Islet of Langerhans (tissue), 1 donor: ENCODE data around the gene MYCBP2.
"Not testable (repeated sequence)": the region's sequence is repeated elsewhere in the genome, so short reads cannot be mapped to it uniquely, and the experiment has no call there.

ENCODE experiments used
- FAIRE-seq: peaks from one replicate; lab custom pipeline; 2011; peaks lifted over from hg19 to GRCh38; lab: Jason Lieb, UNC

The MYCBP2 gene

DNA sequence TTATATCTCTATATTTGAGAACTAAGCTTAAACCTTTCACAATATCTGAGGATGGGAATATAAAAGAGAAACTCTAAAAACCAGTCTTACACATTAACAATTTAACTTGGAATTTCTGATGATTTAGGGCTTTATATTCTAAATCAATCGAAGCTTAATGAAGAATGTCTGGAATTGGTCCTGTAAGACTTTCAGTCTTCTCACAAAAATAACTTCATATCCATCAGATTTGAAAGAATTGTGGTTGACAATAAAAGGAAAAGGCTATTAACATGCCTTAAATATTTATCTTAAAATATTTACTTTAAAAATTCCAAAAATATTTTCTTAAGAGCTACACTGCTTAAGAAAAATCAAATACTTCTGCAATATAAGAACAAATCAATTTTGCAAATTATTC lies 27.3 kb downstream of the MYCBP2 start:
- peak; percentile 89 for FAIRE-seq

GRCh38 chr13:77298426-77298825 lies 28.5 kb downstream of the MYCBP2 start:
- FAIRE-seq = no peak

DNA sequence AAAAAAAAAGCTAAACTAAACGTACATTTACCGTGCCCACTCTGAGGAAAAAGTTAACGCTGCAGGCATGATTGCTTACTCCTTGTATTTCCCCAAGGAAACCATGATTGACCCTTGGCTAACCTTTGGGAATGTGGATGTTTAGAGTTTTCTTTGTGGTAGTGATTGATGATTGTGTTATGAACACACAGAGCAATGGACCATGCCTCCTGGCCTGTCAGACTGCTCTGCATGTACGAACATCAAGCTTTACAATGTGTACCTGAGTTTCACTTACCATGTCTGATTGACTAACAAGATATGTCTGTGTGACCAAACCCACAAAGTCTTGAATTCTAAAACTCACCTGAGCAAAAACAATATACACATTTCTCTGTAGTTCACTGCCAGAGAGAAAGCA lies 35.1 kb downstream of the MYCBP2 start:
- FAIRE-seq = no peak

DNA sequence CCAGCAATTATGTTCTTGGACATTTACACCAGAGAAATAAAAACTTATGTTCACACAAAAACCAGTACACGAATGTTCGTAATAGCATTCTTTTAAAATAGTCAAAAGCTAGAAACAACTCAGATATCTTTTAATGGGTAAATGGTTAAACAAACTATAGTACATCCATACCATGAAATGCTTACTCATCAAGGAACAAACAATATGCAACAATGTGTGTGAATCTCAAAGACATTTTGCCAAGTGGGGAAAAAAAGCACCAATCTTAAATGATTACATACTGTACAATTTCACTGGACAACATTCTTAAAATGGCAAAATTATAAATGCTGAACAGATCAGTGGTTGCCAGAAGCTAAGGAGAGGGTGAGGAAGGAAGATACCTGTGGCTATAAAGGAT lies 36.6 kb downstream of the MYCBP2 start:
- FAIRE-seq = no peak

DNA sequence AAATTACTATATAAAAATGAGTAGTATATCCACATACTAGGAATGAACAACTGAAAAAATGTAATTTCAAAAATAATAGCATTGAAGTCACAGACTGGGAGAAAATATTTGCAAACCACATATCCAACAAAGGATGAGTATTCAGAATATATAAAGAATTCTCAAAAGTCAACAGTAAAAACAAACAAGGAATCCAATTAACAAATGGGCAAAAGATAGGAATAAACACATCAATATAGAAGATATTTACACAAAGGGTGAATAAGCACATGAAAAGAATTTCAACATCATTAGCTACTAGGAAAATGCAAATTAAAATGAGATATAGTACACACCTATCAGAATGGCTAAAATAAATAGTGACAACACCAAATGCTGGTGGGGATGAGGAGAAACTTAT lies 37.0 kb downstream of the MYCBP2 start:
- FAIRE-seq = no peak

DNA sequence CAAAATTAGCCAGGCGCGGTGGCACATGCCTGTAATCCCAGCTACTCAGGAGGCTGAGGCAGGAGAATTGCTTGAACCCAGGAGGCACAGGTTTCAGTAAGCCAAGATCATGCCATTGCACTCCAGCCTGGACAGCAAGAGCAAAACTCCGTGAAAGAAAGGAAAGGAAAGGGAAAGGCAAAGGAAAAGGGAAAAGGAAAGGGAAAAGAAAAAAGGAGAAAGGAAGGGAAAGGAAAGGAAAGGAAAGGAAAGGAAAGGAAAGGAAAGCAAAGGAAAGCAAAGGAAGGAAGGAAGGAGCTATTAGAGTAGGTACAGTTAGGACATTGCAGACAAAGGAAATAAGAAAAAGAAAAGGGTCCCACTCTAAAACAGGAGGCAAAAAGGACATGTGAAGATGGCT lies 41.3 kb downstream of the MYCBP2 start:
- not testable (repeated sequence) for FAIRE-seq

GRCh38 chr13:77285098-77285497 lies 41.8 kb downstream of the MYCBP2 start:
- no peak for FAIRE-seq

- FAIRE-seq = no peak
These were observed 52.8 kb downstream of the MYCBP2 start for GRCh38 chr13:77274126-77274525.

- no peak for FAIRE-seq
These were observed 57.8 kb downstream of the MYCBP2 start for GRCh38 chr13:77269141-77269540.

- FAIRE-seq = peak; percentile 60
These were observed 59.5 kb downstream of the MYCBP2 start for GRCh38 chr13:77267362-77267761.

GRCh38 chr13:77265336-77265735 lies 61.6 kb downstream of the MYCBP2 start:
- FAIRE-seq = no peak

DNA sequence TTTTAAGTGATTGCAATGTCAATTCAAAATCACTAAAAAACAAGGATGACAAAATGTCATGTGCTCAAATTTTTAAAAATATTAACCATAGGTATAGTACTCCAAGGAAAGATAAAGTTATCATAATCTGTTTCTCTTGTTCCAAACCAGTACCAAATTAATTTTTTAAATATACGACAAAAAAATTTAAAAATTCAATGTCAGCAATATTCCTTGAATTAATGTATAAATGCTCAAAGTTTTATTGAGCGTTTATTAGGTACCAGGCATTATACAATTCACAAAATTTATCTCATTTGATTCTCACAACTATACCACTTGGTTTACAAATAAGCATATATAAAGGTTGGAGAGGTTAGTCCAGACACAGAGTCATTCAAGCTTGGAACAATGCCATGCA lies 64.7 kb downstream of the MYCBP2 start:
- peak; percentile 24 for FAIRE-seq

DNA sequence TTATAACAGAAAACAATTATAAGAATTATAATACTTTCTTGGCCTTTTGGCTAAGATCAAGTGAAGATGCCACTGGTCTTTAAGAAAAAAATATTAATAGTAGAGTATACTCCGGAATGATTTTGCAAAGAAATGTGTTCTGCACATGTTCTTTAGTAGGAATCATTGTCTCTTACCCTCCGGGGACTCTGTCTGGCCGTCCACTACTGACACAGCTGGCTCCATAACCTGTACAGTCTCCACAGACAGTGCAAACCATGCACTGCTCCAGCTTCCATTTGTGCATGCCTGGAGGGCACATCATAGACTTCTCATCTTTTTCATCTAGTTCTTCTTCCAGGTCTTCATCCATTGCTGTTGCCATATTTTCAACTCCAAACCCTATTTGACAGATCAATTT lies 75.9 kb downstream of the MYCBP2 start:
- peak; percentile 36 for FAIRE-seq

GRCh38 chr13:77245224-77245623 lies 81.7 kb downstream of the MYCBP2 start:
- not testable (repeated sequence) for FAIRE-seq

DNA sequence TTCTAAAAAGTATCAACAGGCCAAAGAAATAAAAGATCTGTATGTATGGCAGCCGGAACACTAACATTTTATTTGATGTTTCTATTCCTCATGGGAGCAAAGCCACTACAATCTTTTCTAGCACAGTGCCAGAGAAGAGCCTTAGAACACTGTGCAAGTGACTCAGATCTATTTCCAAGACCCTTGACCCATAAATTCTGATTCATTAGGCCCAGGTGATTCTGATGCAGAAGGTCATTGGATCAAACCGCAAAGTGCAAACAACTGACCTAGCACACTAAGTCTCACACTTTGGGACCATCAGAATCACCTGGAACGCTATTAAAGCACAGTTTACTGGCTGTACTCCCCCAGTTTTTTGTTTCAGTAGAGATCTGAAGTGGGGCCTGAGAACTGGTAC lies 87.6 kb downstream of the MYCBP2 start:
- no peak for FAIRE-seq

- FAIRE-seq = no peak
These were observed 91.4 kb downstream of the MYCBP2 start for GRCh38 chr13:77235456-77236022.

DNA sequence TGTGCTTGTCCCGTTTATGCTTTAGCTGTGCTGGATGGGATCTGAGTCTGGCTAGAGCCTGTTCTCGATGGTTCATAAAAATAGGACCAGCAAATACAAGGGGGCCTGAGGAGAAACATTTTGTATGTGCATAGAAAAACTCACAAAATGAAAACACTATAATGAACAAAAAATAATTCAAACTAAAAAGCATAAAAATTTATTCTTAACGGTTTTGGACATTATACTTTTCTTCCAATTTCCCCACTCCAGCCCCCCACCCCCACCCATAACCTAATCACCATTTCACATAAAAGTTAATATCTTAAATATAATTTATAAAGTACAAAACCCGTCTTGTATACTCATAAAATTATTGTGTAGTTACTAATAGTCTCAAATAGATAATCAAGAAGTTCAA lies 93.7 kb downstream of the MYCBP2 start:
- FAIRE-seq = no peak

- FAIRE-seq = no peak
These were observed 96.3 kb downstream of the MYCBP2 start for GRCh38 chr13:77230560-77230959.

DNA sequence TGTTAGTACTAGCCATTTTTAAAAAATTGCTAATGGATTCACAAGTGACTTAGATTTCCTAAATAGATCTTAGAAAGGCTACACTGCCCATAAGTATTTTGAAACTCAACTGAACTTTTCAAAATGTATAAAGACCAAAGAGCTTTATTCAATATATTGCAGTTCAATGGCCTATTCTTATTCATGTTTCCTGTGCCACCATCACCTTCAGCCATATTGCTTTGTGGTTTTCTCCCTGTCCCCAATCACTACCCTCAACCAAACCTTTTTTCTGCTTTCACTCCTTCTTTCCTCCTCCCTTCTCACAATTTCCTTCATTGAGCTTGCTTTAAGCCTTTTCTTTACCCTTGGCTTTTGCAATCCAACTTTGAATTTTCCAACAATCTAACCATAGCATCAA lies 100.9 kb downstream of the MYCBP2 start:
- no peak for FAIRE-seq

GRCh38 chr13:77222909-77223308 lies 104.0 kb downstream of the MYCBP2 start:
- no peak for FAIRE-seq

DNA sequence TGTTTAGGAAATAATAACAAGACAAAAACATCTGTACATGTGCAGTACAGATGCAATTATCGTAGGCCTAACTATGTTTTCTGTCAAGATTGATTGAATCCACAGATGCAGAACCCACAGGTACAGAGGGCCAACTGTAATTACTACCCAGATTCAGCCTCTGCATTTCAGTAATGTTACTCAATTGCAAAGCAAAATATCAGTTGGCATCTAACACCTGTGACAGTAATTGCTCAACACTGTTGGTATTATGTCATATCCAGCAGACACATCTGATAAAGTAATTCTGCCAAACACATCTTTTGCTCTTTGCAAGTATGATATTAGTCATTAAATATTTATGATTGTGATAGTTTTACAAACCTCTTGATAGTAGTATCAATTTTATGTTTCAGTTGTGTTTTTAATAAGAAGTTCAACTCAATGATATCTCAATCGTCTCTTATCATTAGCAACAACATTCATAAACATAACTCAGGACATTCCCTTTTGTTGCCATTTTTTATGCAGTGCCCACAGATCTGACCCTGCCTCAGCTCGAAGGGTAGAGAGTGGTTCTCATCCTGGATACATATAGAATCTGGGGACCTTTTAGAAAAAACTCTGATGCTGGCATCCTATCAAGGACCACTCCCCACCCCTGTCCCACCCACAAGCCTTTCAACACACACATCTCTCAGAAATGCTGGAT lies 104.7 kb downstream of the MYCBP2 start:
- FAIRE-seq = no peak

DNA sequence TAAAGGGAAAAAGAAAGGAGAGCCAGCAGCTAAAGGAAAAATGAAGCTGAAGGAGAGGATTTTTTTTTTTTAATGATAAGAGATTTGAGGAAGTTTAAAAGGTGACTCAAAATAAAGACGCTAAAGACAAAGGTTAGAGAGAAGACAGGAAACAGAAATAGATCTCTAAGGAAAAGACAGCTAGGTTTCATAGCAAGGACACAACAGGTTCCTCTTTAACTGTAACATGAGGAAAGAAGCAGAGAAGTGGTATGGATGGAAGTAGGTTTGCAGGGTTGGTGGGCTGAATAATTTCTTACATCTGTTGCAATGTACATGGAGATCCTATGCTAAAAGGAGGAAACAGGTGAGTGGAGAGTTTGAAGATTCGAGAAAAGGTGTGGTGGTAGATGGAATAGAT lies 107.5 kb downstream of the MYCBP2 start:
- FAIRE-seq = no peak

GRCh38 chr13:77218274-77218673 lies 108.6 kb downstream of the MYCBP2 start:
- FAIRE-seq = no peak

- FAIRE-seq = no peak
These were observed 111.4 kb downstream of the MYCBP2 start for GRCh38 chr13:77215543-77215942.
